Stimulated activated CD4-positive, alpha-beta T cell treated with anti-CD3 and anti-CD28 coated beads, Interleukin-15, amount 100 ng/mL, for 1 hour (primary cell): ENCODE results near the gene PRDM2.
A peak's percentile ranks its signal among the peaks of the same experiment; 100 is the strongest.
"Not testable (repeated sequence)": the region's sequence is repeated elsewhere in the genome, so short reads cannot be mapped to it uniquely, and the experiment has no call there.

Experiments used
- DNase-seq, 2 donors: peaks; one replicate each; pipeline ENCODE4 v3.0.0-alpha.2; 2020; ENCODE audit warnings: low read depth in 1 of 2, low spot score in 1 of 2

The PRDM2 gene, protein sequence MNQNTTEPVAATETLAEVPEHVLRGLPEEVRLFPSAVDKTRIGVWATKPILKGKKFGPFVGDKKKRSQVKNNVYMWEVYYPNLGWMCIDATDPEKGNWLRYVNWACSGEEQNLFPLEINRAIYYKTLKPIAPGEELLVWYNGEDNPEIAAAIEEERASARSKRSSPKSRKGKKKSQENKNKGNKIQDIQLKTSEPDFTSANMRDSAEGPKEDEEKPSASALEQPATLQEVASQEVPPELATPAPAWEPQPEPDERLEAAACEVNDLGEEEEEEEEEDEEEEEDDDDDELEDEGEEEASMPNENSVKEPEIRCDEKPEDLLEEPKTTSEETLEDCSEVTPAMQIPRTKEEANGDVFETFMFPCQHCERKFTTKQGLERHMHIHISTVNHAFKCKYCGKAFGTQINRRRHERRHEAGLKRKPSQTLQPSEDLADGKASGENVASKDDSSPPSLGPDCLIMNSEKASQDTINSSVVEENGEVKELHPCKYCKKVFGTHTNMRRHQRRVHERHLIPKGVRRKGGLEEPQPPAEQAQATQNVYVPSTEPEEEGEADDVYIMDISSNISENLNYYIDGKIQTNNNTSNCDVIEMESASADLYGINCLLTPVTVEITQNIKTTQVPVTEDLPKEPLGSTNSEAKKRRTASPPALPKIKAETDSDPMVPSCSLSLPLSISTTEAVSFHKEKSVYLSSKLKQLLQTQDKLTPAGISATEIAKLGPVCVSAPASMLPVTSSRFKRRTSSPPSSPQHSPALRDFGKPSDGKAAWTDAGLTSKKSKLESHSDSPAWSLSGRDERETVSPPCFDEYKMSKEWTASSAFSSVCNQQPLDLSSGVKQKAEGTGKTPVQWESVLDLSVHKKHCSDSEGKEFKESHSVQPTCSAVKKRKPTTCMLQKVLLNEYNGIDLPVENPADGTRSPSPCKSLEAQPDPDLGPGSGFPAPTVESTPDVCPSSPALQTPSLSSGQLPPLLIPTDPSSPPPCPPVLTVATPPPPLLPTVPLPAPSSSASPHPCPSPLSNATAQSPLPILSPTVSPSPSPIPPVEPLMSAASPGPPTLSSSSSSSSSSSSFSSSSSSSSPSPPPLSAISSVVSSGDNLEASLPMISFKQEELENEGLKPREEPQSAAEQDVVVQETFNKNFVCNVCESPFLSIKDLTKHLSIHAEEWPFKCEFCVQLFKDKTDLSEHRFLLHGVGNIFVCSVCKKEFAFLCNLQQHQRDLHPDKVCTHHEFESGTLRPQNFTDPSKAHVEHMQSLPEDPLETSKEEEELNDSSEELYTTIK (N-terminal part only)

DNA sequence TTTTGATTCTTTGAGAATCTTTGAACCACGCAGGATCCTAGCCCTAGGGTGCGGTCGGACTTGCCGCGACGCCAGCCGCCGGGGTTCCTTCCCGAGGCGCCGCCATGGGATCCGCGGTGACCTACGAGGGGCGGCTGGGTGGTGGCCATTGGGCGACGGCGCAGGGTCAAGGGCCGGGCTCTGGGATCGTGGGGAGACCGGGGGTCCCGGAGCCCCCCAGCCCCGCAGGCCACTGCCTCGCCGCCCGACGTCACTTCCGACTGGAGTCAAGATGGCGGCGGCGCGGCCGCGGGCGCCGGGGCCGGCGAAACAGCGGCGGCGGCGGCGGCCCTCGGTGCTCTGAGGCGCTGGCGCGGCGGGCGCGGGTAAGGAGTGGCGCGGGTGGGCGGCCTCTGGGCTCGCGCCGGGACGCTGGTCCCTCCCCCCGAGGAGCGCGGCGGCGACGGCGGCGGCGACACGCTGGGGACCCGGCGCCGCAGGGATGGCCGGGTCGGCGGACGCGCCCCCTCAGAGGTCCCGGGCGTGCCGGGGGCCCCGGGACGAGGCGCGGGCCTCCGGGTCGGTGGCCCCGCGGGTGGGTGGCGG is at the start of gene PRDM2:
TSS of gene PRDM2 (plus strand) at position 253 of the 585 bp plus-strand sequence. CDS start 15,418 bp downstream, outside the sequence.
- DNase-seq: peak; percentile 31 to 54

DNA sequence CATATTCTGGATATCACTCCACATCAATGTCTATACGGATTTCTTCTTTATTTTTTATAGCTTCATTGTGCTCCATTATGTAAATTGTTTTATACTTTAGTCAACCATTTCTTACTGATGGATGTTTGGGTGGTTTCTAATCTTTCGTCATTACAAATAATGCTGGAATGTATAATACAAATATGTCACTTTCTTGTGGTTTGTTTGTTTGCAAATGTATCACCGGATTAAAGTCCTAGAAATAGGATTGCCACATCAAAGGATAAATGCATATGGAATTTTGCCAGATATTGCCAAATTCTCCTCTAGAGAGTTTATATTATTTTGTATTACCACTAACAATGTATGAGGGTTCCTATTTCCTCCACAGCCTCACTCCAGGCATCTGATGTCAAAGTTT is 48.7 kb upstream of the PRDM2 start:
- no peak for DNase-seq

DNA sequence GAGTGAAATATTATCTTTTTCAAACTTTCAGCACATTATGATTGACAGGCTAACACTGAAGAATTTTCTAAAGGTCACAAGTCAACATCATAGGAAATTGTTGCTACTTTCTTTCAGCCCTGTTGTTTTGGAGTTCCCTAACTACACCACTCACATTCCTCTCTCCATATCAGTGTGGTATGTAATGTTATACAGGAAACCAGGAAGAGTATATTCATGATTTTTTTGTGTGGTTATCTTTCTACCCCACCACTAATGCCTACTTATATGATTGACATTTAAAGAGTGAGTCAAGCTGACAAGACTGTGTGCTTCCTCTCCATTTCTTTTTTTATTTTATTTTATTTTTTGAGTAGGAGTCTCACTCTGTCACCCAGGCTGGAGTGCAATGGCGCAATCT is 47.8 kb upstream of the PRDM2 start:
- no peak for DNase-seq

DNA sequence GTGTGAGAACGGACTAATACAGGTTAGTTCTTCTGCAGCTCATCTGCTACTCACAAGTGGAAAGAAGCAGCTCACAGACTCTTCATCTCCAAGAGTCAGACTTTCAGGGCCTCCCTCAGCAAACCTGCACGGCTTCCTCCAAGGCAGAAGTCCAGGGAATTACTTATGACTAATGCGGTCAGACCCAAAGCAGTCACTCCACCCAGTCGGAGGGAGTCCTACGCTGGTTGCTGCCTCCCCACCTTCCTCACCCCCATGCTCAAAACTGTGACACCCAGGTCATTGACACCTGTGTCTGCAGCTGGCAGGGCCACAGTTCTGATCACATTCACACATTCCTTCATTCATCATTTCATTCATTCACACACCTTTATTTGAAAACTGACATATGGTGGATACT is 38.4 kb upstream of the PRDM2 start:
- DNase-seq: no peak

DNA sequence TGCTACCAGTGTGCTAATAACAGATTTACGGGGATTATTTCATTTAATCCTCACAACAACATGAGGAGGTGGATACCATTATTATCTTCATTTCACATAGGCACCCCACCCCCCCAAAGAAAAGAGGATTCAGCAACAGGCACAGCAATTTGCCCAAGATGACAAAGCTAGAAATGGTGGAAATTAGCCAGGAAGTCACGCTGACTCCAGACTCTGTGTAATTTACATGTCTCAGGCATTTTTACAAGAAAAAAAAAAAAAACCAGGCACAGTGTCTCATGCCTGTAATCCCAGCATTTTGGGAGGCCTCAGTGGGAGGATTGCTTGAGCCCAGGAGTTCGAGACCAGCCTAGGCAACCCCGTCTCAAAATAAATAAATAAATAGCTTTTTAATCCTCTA is 37.5 kb upstream of the PRDM2 start:
- no peak for DNase-seq

DNA sequence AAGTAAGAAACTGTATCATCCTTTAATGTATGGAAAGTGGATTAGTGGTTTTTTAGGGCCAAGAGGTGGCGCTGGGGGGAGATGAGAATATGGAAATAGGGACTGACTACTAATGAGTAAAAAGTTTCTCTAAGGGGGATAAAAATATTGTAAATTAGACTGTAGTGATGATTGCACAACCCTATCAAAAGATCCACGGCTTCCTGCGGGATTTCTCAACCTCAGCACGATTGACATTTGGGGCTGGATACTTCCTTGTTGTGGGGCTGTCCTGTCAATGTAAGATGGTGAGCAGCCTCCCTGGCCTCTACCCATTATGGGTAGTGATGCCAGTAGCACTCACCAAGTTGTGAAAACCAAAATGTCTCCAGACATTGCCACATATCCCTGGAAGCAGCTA is 36.0 kb upstream of the PRDM2 start:
- no peak for DNase-seq

DNA sequence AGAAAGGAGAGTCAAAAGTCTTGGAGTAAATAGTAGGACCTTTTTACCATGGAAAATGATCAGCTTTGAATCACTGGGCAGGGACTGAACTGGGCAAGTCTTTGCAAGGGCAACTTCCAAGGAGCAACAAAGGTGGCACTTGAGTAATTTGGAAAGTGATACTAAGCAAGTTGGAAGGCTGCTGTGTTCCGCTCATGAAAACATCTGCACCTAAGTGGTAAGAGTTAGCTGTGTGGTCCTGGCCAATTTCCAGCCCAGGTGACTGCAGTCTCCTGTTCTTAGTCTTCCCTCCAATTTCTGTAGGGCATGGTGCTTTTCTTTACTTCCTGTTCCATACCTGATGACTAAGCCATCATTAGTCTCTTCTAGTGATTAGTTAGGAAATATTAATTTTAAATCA is 35.5 kb upstream of the PRDM2 start:
- no peak for DNase-seq

DNA sequence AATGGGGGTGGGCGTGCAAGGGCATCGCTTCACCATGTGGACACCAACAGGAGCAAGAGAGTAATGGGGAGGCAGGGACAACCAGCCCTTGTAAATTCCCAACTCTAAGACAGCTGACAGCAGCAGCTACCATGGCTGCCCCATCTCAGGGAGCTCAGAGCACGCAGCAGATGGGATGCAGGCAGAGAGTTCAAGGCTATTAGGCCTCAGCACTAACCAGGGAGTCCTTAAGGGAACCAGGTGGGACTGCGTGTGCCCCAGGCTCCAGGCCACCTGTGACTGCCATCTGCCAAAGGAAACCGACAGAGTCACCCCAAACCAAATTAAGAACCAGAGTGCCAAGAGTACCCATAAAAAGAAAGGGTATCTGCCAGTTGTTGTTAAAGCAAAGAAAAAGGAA is 33.7 kb upstream of the PRDM2 start:
- DNase-seq: no peak

DNA sequence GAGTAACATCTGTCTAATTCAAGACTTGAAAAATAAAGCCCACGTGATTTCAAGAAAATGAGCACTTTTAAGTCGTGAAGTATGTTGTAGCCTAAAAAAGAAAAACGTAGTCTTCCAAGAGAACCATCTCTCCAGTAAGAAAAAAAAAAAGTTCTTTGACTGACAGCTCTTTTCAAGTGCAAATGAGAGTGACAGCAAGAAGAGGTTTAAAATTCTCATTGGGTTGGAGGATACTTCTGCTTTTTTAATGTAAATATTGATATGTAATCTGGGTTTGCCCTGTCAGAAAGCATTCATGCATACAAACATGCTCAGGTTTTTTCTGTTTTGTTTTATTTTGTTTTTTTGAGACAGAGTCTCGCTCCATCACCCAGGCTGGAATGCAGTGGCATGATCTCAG is 32.3 kb upstream of the PRDM2 start:
- no peak for DNase-seq

DNA sequence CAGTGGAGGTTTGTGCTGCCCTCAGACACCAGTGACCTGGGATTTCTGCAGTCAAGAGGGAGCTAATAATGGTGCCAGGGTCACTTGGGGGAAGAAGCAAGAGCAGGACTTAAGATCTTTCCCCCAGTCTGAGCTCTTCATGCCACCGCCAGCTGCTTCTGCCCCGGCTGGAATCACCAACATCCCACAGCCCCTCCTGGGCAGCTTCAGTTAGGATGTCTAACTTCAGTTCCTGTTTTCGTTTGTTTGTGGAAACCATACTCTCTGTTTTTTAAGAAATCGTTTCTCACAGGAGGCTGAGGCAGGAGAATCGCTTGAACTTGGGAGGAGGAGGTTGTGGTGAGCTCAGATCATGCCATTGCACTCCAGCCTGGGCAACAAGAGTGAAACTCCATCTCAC is 25.6 kb upstream of the PRDM2 start:
- DNase-seq: no peak

DNA sequence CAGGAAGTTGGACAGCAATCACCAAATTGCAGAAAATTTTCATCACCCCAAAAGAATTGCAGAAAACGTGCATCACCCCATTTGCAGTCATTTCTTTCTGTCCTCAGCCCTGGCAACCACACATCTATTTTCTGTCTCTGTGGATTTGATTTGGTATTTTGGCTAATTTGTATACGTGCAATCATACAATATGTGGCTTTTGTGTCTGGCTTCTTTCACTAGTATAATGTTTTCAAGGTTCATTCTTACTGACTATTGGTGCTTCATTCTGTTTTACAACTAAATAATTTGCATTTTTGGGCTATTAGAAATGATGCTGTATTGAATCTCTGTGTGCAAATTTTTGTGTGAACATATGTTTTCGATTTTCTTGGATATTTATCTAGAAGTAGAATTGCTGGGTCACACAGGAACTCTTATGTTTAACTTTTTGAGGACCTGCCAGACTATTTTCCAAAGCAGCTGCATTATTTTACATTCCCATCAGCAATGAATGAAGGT is 24.8 kb upstream of the PRDM2 start:
- no peak for DNase-seq

DNA sequence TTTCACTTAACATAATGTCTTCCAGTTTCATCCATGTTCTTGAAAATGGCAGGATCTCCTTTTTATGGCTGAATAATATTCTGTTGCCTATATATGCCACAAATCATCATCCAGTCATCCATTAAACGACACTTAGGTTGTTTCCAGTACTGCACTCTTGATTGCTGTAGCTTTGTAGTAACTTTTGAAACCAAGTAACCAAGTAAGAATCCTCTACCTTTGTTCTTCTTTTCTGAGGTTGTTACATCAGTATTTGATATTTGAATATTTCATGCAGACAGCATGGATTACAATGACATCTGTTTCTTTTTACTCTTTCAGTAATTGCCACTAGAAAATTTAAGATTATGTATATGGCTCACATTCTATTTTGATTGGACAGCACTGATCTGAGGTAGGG is 22.1 kb upstream of the PRDM2 start:
- no peak for DNase-seq

DNA sequence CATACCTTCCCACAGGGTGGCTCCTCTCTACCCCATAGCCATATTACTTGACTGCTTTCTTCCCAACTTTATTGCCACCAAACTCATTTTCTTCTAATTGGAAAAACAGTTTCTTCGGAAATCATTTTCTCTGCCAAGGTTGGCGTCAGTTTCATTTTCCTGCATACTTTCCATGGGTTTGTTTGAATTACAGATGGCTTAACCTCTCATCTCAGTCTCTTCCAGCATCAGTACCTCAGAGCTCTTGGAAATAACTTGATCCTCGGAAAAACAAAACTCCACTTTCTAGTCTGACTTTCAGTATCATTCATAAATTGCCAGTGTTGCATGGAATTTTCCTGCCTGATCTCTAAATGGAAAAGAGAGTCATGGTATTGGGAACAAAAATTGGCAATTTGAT is 20.3 kb upstream of the PRDM2 start:
- no peak for DNase-seq

DNA sequence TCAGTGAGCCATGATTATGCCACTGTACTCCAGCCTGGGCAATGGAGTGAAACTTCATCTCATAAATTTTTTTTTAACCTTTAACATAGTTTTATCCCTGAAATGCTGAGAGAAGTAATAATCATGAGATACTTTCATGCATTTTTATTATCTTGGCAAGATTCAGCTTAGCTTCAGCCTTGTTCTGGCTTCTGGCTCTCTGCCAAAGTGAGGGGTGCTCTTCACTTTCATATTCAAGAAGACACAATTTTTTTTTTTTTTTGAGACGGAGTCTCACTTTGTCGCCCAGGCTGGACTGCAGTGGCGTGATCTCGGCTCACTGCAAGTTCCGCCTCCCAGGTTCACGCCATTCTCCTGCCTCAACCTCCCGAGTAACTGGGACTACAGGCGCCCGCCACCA is 19.4 kb upstream of the PRDM2 start:
- not testable (repeated sequence) for DNase-seq

DNA sequence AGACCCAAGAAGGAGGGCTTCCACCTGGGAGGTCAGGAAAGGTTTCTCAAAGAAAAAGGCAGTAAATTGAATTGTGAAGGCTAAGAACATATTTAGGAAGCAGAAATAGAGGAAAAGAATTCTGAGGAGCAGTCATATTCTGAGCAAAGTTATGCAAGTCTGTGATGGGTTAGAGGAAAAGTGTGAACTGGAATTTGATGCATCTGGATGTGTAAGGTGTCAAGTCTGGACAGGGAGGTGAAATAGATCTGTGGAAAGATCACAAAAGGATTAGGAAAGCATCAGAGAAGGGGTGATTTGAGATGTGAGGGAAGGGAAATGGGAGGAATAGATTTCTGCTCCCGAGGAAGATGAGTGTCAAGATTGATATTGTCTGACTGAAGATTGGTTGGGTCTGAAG is 18.1 kb upstream of the PRDM2 start:
- DNase-seq: no peak

DNA sequence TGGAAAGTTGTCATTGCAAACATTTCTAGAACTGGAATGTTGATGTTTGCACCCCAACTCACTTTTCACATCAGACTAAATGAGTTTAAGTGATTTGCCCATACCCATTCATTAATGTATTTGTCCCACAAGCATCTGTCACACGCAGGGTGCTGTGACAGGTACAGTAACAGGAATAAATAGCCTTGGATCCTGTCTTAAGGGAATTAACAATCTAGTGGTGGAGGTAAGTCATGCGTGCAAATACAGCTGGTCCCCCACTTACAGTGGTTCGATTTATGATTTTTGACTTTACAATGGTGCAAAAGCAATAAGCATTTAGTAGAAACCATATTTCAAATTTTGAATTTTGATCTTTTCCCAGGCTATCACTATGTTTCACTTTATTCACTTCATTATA is 17.5 kb upstream of the PRDM2 start:
- DNase-seq: no peak

DNA sequence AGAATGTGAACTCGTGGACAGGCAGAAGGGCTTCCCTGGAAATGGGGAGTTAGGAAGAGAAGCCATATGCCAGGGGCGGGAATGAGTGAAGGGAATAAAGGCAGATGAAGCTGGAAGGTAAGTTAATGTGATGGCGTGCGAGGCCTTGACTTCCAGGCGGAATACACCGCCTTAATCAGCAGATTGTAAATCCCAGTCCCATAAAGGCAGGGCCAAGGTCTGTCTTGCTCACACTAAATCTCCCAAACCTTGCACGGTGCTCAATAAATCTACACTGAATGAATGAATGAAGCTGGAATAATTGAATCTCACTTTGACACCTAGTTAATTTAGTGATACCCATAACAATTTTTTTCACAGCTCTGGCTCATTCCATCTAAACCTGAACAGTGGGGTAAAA is 16.8 kb upstream of the PRDM2 start:
- no peak for DNase-seq

DNA sequence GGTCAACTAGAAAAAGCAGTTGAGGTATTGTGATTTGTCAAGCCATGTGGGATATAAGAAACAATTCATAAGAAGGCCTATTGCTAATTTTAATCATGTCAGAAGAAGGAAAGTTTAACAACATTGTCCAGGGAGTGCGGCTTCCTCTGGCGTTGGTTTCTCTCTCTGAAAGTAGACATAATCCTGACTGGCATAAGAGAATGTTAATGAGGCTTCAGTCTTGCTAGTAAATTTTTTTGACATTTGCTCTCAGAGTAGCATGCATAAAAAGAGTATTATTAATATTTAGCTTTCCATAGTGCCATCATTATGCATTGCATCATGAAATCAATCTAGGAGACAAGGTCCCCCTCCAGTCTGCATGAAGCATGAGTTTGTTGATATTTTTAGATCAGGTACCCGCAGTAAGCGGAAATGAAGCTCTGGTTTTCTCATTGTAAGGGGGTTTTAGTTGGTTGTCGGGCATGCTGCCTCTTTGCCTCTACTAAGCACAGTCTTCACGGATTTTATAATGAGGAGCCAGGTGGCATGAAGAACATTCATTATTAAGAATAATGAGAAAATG is 12.8 kb upstream of the PRDM2 start:
- no peak for DNase-seq

DNA sequence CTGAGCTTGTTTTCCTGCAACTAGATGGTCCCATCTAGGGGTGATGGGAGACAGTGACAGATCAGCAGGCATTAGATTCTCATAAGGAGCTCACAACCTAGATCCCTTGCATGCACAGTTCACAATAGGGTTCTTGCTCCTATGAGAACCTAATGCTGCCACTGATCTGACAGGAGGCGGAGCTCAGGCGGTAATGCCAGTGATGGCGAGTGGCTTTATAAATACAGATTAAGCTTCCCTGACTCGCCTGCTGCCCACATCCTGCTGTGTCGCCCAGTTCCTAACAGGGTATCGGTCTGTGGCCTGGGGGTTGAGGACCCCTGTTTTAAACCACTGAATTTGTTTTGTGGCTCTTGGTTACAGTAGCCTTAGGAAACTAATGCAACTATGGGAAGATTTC is 6.9 kb upstream of the PRDM2 start:
- DNase-seq: not testable (repeated sequence)

DNA sequence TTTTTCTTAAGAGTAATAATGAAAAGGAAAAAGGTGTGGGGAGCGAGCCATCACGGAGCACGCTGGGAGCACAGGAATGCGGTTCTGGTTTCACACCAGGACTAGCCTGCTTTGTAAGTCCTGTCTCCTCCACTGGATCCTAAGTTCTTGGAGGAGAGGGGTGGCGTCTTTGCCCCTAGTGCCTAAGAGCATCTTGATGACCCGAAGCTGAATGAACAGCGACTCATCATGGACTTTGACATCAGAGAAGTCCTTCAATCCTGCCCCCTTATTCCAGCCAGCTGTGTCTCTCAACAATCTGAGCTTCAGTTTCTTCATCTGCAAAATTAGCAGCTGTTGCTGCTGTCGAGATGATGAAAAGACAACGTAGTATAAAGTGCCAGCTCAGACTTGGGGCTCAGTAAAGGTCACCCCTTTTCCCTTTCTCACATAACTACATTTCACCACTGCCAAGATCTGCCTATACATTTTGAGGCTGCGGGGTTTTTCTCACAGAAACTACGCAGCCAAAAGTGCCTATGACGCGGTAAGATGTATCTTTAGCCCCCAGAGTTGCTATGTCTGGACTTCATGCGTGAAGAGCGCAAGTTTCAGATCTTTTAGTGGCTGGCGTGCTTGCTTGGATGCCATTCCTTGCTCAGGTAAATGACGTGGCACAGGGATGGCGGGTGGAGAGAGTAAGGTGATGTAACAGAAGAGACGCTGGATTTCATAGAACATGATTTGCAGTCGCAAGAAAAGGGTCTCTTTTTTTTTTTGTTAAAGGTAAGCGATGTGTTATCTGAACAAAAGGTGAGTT is 4.9 kb upstream of the PRDM2 start:
- no peak for DNase-seq
